OCI-M2 (cell line): Measurements from ENCODE around the gene NAALADL2.

Source experiments
- DNase-seq: peaks from one replicate; lab custom pipeline; 2025; ENCODE audit not compliant: unreplicated experiment; lab: John Stamatoyannopoulos, UW

Gene NAALADL2

GRCh38 chr3:175193815-175194518 lies 334.8 kb downstream of the NAALADL2 start:
- no peak for DNase-seq

GRCh38 chr3:175198991-175199783 lies 340.1 kb downstream of the NAALADL2 start:
- DNase-seq: no peak

- DNase-seq: no peak
Measured at GRCh38 chr3:175199961-175200360, 340.8 kb downstream of the NAALADL2 start.

- no peak for DNase-seq
Measured at GRCh38 chr3:175200391-175201095, 341.4 kb downstream of the NAALADL2 start.

GRCh38 chr3:175207361-175207760 lies 348.2 kb downstream of the NAALADL2 start:
- DNase-seq: no peak

- no peak for DNase-seq
Measured at GRCh38 chr3:175208326-175208725, 349.2 kb downstream of the NAALADL2 start.

- no peak for DNase-seq
Measured at GRCh38 chr3:175211466-175211865, 352.3 kb downstream of the NAALADL2 start.

GRCh38 chr3:175212896-175213295 lies 353.8 kb downstream of the NAALADL2 start:
- DNase-seq: no peak

- DNase-seq: no peak
Measured at GRCh38 chr3:175214216-175214615, 355.1 kb downstream of the NAALADL2 start.

GRCh38 chr3:175215833-175216232 lies 356.7 kb downstream of the NAALADL2 start:
- DNase-seq: no peak

- DNase-seq: no peak
Measured at GRCh38 chr3:175222356-175222755, 363.2 kb downstream of the NAALADL2 start.

GRCh38 chr3:175224051-175224450 lies 364.9 kb downstream of the NAALADL2 start:
- DNase-seq: no peak

GRCh38 chr3:175226444-175226843 lies 367.3 kb downstream of the NAALADL2 start:
- no peak for DNase-seq

- no peak for DNase-seq
Measured at GRCh38 chr3:175227126-175227525, 368.0 kb downstream of the NAALADL2 start.

- no peak for DNase-seq
Measured at GRCh38 chr3:175233957-175234940, 375.1 kb downstream of the NAALADL2 start.

GRCh38 chr3:175238801-175239200 lies 379.7 kb downstream of the NAALADL2 start:
- no peak for DNase-seq

- DNase-seq: no peak
Measured at GRCh38 chr3:175240921-175241320, 381.8 kb downstream of the NAALADL2 start.

- DNase-seq: no peak
Measured at GRCh38 chr3:175242243-175242642, 383.1 kb downstream of the NAALADL2 start.

GRCh38 chr3:175246234-175246633 lies 387.1 kb downstream of the NAALADL2 start:
- DNase-seq: no peak

- no peak for DNase-seq
Measured at GRCh38 chr3:175246766-175247165, 387.6 kb downstream of the NAALADL2 start.

- no peak for DNase-seq
Measured at GRCh38 chr3:175247629-175248028, 388.5 kb downstream of the NAALADL2 start.
